Smooth muscle cell (in vitro differentiated cells): ENCODE measurements around the gene CNTN4. TPM values are rescaled to one million over a fixed set of nuclear protein-coding genes. Genes with fewer than 3 reads are reported as not detected.

Experiments
- DNase-seq: peaks from one replicate; lab custom pipeline; 2025; ENCODE audit not compliant: unreplicated experiment; lab: John Stamatoyannopoulos, UW
- H2AFZ ChIP-seq: fragments of 200-600 bp; sonication (generic); 2 replicates; pipeline ENCODE4 v1.6.0; 2016; ENCODE audit warnings: antibody characterized with exemption, low read depth, mild to moderate bottlenecking
- H3F3A ChIP-seq: fragments of 200-600 bp; sonication (generic); 2 replicates; pipeline ENCODE4 v1.6.0; 2017; ENCODE audit warnings: antibody characterized with exemption, low read depth
- H3K27ac ChIP-seq: fragments of 200-600 bp; sonication (generic); 2 replicates; pipeline ENCODE4 v1.5.1; 2016; ENCODE audit warnings: low read depth, mild to moderate bottlenecking
- H3K27me3 ChIP-seq: fragments of 200-600 bp; sonication (generic); 2 replicates; pipeline ENCODE4 v1.6.1; 2016; ENCODE audit warnings: low read depth, mild to moderate bottlenecking
- H3K36me3 ChIP-seq: fragments of 200-600 bp; sonication (generic); 2 replicates; pipeline ENCODE4 v1.5.1; 2016; ENCODE audit warnings: low read depth
- H3K4me1 ChIP-seq: fragments of 200-600 bp; sonication (generic); 2 replicates; pipeline ENCODE4 v1.5.1; 2016; ENCODE audit warnings: low read depth
- H3K4me2 ChIP-seq: fragments of 200-600 bp; sonication (generic); 2 replicates; pipeline ENCODE4 v1.6.0; 2016; ENCODE audit warnings: mild to moderate bottlenecking
- H3K4me3 ChIP-seq: fragments of 200-600 bp; sonication (generic); 2 replicates; pipeline ENCODE4 v1.5.1; 2016; ENCODE audit warnings: mild to moderate bottlenecking
- H3K79me2 ChIP-seq: fragments of 200-600 bp; sonication (generic); 2 replicates; pipeline ENCODE4 v1.6.0; 2016; ENCODE audit warnings: low read depth, mild to moderate bottlenecking
- H3K9ac ChIP-seq: fragments of 200-600 bp; sonication (generic); 2 replicates; pipeline ENCODE4 v1.6.0; 2016; ENCODE audit warnings: low read depth
- H3K9me3 ChIP-seq: fragments of 200-600 bp; sonication (generic); replicated peaks from 2 replicates; pipeline ENCODE4 v1.5.1; 2016; ENCODE audit warnings: low read depth
- H4K20me1 ChIP-seq: fragments of 200-600 bp; sonication (generic); 2 replicates; pipeline ENCODE4 v1.6.0; 2016; ENCODE audit warnings: low read depth
- CTCF ChIP-seq: fragments of 200-600 bp; sonication (generic); IDR thresholded peaks from 2 replicates; pipeline ENCODE4 v1.5.1; 2017; ENCODE audit warnings: borderline replicate concordance, mild to moderate bottlenecking, antibody characterized with exemption; ENCODE audit not compliant: insufficient read depth, poor library complexity, severe bottlenecking
- WGBS: methylation state at CpG from one replicate; pipeline ENCODE4 v1.1.7; 2016; ENCODE audit warnings: low lambda C conversion rate; 5-methylcytosine and 5-hydroxymethylcytosine counted together
- polyA plus RNA-seq: library from polyadenylated mRNA; unstranded; fragments of >200 nt; fragmentation: Nextera tagmentation; extraction: Ambion mirVana; gene quantifications from 2 replicates; pipeline ENCODE4 v1.2.1, GENCODE V29; 2016
- total RNA-seq: library from RNA; depleted of rRNA; stranded (reverse); fragments of >200 nt; gene quantifications from 2 replicates; pipeline ENCODE4 v1.2.3, GENCODE V29; 2014

Gene CNTN4
- total and polyA plus RNA-seq, 2 experiments from 2014 or later = 12.1 to 15.8 TPM

DNA sequence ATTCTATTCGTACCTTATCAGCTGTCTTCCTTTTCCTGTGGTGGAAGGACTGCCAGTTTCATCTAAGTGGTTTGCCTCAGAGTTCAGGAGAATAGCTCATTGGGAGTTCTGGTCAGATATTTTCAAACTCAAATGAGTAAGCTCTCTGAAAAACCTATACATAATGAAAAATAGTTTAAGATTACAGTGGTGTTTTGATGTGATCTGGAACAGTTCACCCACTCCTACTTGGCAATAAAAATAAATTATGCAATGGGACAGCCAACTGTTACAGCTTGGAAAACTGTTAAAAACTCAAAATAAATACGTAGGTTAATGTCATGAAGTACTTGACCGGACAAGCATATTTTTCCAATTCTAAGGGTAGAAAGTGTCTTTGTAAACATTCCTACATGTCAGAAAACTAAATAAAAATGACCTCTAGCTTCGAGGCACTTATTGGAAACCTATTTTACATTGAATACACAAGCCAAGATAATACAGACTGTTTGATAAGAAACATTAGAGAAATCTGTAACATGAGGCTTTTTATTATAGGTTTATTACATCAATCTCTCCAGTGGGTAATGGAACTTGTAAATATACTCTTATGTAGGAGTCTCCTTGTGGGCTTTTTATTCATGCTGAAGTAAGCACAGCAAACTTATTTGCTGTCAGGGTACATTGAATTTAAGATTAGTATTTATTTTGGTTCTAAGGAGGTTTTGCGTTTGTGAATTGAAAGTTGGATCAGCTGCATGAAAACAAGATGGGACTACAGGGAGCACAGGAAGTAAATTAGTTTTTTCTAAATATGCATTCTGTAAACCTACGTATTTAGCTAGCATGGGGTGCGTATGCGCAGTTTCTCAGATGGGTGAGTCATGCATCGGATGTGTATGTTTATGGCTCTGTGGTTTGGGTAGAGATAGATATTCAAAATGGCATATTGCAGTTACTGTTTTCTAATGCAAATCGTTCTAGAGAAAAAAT lies 558.4 kb downstream of the CNTN4 start:
- peak overlapping the region; percentile 81 for H3K4me2 ChIP-seq
- peak overlapping the region; percentile 73 for H3K9ac ChIP-seq
- peak overlapping the region; percentile 11 for H3K4me3 ChIP-seq
- H3K4me1 ChIP-seq = peaks cover 45% of the 10 kb centered on the region
- DNase-seq = no peak
- no peaks in the 10 kb centered on the region for H3K9me3 ChIP-seq
- no peaks in the 10 kb centered on the region for H3K79me2 ChIP-seq
- H3K27ac ChIP-seq = peak overlapping the region; percentile 97
- peaks cover 14% of the 10 kb centered on the region for H3F3A ChIP-seq
- H3K36me3 ChIP-seq = no peaks in the 10 kb centered on the region
- TF ChIP-seq CTCF = no peak
- WGBS = 23% methylated on average over 10 of the region's 10 CpGs
- H2AFZ ChIP-seq = peak overlapping the region; percentile 21
- no peaks in the 10 kb centered on the region for H4K20me1 ChIP-seq
- no peaks in the 10 kb centered on the region for H3K27me3 ChIP-seq

- peak overlapping the region; percentile 97 for H3K27ac ChIP-seq
- no peaks in the 10 kb centered on the region for H4K20me1 ChIP-seq
- 75% methylated on average over 6 of the region's 6 CpGs for WGBS
Observed at GRCh38 chr3:2657971-2658370, 559.3 kb downstream of the CNTN4 start.

DNA sequence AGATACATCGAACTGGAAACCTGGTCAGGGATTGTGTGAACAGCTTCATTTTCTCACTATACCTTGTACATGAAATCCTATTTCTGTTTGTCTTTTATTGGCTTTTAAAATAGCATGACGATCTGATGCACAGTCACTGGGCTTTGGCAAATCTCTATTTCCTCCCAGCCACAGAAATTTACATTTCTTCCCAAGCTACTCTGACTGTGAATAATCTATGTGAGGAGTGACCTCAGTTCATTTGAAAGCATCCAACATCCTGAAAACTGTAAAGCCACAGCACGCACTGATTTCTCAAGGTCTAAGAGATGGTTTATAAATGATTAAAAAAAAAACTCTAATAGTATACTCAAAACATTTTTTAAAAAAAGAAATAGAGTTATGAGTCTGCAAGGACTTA lies 561.2 kb downstream of the CNTN4 start:
- Histone ChIP-seq H2AFZ (no peak overlapping the region), H3F3A (peaks cover 5% of the 10 kb centered on the region), H3K4me2 (peak overlapping the region; percentile 47), H3K4me3 (no peak overlapping the region), H3K36me3 (no peaks in the 10 kb centered on the region), H3K4me1 (peaks cover 23% of the 10 kb centered on the region), H4K20me1 (no peaks in the 10 kb centered on the region), H3K79me2 (no peaks in the 10 kb centered on the region), H3K9me3 (no peaks in the 10 kb centered on the region), H3K9ac (peak overlapping the region; percentile 41), H3K27ac (peak overlapping the region; percentile 97), H3K27me3 (no peaks in the 10 kb centered on the region)
- WGBS = 39% methylated on average over 3 of the region's 3 CpGs
- TF ChIP-seq CTCF = no peak
- DNase-seq = no peak

More at GRCh38 chr3:2657971-2658370, 559.3 kb downstream of the CNTN4 start:
- Histone ChIP-seq H2AFZ (peak overlapping the region; percentile 1), H3K4me3 (peak overlapping the region; percentile 11), H3K9ac (peak overlapping the region; percentile 60), H3K79me2 (no peaks in the 10 kb centered on the region), H3F3A (peaks cover 14% of the 10 kb centered on the region), H3K9me3 (no peaks in the 10 kb centered on the region), H3K27me3 (no peaks in the 10 kb centered on the region), H3K4me1 (peaks cover 41% of the 10 kb centered on the region), H3K4me2 (peak overlapping the region; percentile 81), H3K36me3 (no peaks in the 10 kb centered on the region)
- TF ChIP-seq CTCF = no peak
- no peak for DNase-seq
